Measurements from ENCODE around the gene RCC1.
"Not testable (repeated sequence)": the region's sequence is repeated elsewhere in the genome, so short reads cannot be mapped to it uniquely, and the experiment has no call there.

Gene RCC1

GRCh38 chr1:28582248-28582615 lies 76.4 kb downstream of the RCC1 start:
- Histone ChIP-seq H3K4me3 (ENCODE audit: low read depth, low read length) (peak overlapping the region; percentile 83), H2AFZ (peak overlapping the region; percentile 94), H3K9me3 (ENCODE audit: control insufficient read depth, low read length) (no peaks in the 10 kb centered on the region), H3K27ac (peak overlapping the region; percentile 69), H3K27me3 (ENCODE audit: control insufficient read depth, insufficient read depth, low read length) (no peaks in the 10 kb centered on the region), H3K36me3 (ENCODE audit: control insufficient read depth, insufficient read depth, low read length) (no peaks in the 10 kb centered on the region), H3K4me1 (no peaks in the 10 kb centered on the region), H3K9ac (no peak overlapping the region), H3K79me2 (no peaks in the 10 kb centered on the region), H3K4me2 (ENCODE audit: low read length) (peak overlapping the region; percentile 91)
- no peak for TF ChIP-seq CTCF (IDR thresholded peaks at IDR 0.05)

GRCh38 chr1:28586585-28587391 lies 80.9 kb downstream of the RCC1 start:
- H3K36me3 ChIP-seq (ENCODE audit: control insufficient read depth, insufficient read depth, low read length) = not testable (repeated sequence)

More at GRCh38 chr1:28586585-28587391, 80.9 kb downstream of the RCC1 start:
- not testable (repeated sequence) for H3K9ac ChIP-seq; H3K4me2 ChIP-seq (ENCODE audit: low read length); H3K9me3 ChIP-seq (ENCODE audit: control insufficient read depth, low read length); H3K27ac ChIP-seq; H3K27me3 ChIP-seq (ENCODE audit: control insufficient read depth, insufficient read depth, low read length); H3K4me1 ChIP-seq; H3K4me3 ChIP-seq (ENCODE audit: low read depth, low read length); H2AFZ ChIP-seq; H3K79me2 ChIP-seq
